DND-41 (cell line): Measurements from ENCODE around the gene RGL3.

Source experiments
- ATAC-seq: fragments of 200-7000 bp; cut with Tn5 transposase; 3 replicates; pipeline ENCODE4 v1.9.1; 2021; ENCODE audit warnings: low read depth; ENCODE audit not compliant: insufficient read depth
- DNase-seq: peaks from one replicate; pipeline ENCODE4 v3.0.0-alpha.2; 2020
- H2AFZ ChIP-seq: 2 replicates; pipeline ENCODE4 v1.6.0; 2012; ENCODE audit warnings: low read depth, low read length
- H3K27ac ChIP-seq: 2 replicates; pipeline ENCODE4 v1.5.1; 2012; ENCODE audit warnings: low read length, inconsistent platforms
- H3K27me3 ChIP-seq: fragments of 200-600 bp; sonication (generic); 2 replicates; pipeline ENCODE4 v1.6.0; 2012; ENCODE audit warnings: low read length, mild to moderate bottlenecking, inconsistent platforms; ENCODE audit not compliant: insufficient read depth, poor library complexity
- H3K36me3 ChIP-seq: 2 replicates; pipeline ENCODE4 v1.5.1; 2012; ENCODE audit warnings: low read length, inconsistent platforms; ENCODE audit not compliant: insufficient read depth
- H3K4me1 ChIP-seq: 2 replicates; pipeline ENCODE4 v1.5.1; 2012; ENCODE audit warnings: mild to moderate bottlenecking, low read length; ENCODE audit not compliant: insufficient read depth
- H3K4me2 ChIP-seq: 2 replicates; pipeline ENCODE4 v1.6.0; 2012; ENCODE audit warnings: mild to moderate bottlenecking, moderate library complexity, low read length, inconsistent platforms; ENCODE audit not compliant: insufficient read depth
- H3K4me3 ChIP-seq, 2 experiments: fragments of 200-600 bp in 1 of 2; shearing (Covaris generic) in 1 of 2; 2 replicates each; pipeline ENCODE4 v1.5.1; 2012 to 2016; ENCODE audit warnings: inconsistent platforms in 2 of 2, low read length in 2 of 2, mild to moderate bottlenecking in 2 of 2, low read depth in 1 of 2, moderate library complexity in 1 of 2
- H3K79me2 ChIP-seq: 2 replicates; pipeline ENCODE4 v1.6.0; 2012; ENCODE audit warnings: low read length, inconsistent platforms; ENCODE audit not compliant: insufficient read depth
- H3K9ac ChIP-seq: 2 replicates; pipeline ENCODE4 v1.6.0; 2012; ENCODE audit warnings: low read depth, mild to moderate bottlenecking, inconsistent platforms, low read length, moderate library complexity
- H3K9me3 ChIP-seq: 2 replicates; pipeline ENCODE4 v1.5.1; 2012; ENCODE audit warnings: low read length, moderate library complexity, mild to moderate bottlenecking, inconsistent platforms; ENCODE audit not compliant: insufficient read depth, severe bottlenecking
- H4K20me1 ChIP-seq: 2 replicates; pipeline ENCODE4 v1.6.0; 2012; ENCODE audit warnings: low read length; ENCODE audit not compliant: insufficient read depth
- EZH2 ChIP-seq: IDR thresholded peaks from 3 replicates; pipeline ENCODE4 v1.6.1; 2012; ENCODE audit warnings: borderline replicate concordance, low read depth, mild to moderate bottlenecking, moderate library complexity, low read length, inconsistent platforms; ENCODE audit not compliant: severe bottlenecking
- TF ChIP-seq, protein P1 (sequence below): IDR thresholded peaks from 2 replicates; pipeline ENCODE4 v1.5.1; 2012; ENCODE audit warnings: borderline replicate concordance, low read length, moderate library complexity, mild to moderate bottlenecking; ENCODE audit not compliant: poor library complexity, severe bottlenecking; ENCODE audit errors: extremely low read depth

RGL3 gene

DNA sequence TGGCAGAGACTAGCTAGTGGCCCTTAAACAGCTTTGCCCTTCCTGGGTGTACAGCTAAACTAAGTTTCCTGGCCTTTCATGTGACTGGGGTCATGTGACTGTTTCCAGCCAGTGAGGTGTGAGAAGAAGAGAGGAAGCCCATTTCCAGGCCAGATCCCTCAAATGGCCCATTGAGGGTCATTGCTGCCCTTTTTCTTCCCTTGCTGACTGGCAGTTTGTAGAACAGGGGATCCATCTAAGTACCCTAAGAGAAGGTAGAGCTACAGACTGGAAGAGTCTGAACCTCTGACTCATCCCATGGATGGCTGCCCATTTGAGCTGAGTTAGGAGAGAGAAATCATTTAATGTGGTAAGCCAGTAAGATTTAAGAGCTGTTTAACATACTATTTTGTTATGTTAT is 41.9 kb downstream of the RGL3 start:
- H3K36me3 ChIP-seq = peaks cover 19% of the 10 kb centered on the region
- H3K79me2 ChIP-seq = peaks cover 30% of the 10 kb centered on the region
- H2AFZ ChIP-seq = peak overlapping the region; percentile 36
- H3K27me3 ChIP-seq = no peaks in the 10 kb centered on the region
- peak overlapping the region; percentile 65 for H3K27ac ChIP-seq
- peak; percentile 39 for DNase-seq
- no peak for ATAC-seq
- H3K4me3 ChIP-seq = no peak overlapping the region
- 0 out of 2 replicates have a peak overlapping the region, but pooled peaks have one; percentile 18 for H3K9ac ChIP-seq
- peak overlapping the region; percentile 97 for H3K4me2 ChIP-seq
- H3K4me1 ChIP-seq = peaks cover 68% of the 10 kb centered on the region
- TF ChIP-seq, protein P1, sequence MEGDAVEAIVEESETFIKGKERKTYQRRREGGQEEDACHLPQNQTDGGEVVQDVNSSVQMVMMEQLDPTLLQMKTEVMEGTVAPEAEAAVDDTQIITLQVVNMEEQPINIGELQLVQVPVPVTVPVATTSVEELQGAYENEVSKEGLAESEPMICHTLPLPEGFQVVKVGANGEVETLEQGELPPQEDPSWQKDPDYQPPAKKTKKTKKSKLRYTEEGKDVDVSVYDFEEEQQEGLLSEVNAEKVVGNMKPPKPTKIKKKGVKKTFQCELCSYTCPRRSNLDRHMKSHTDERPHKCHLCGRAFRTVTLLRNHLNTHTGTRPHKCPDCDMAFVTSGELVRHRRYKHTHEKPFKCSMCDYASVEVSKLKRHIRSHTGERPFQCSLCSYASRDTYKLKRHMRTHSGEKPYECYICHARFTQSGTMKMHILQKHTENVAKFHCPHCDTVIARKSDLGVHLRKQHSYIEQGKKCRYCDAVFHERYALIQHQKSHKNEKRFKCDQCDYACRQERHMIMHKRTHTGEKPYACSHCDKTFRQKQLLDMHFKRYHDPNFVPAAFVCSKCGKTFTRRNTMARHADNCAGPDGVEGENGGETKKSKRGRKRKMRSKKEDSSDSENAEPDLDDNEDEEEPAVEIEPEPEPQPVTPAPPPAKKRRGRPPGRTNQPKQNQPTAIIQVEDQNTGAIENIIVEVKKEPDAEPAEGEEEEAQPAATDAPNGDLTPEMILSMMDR = no peak
- no peak for TF ChIP-seq EZH2
- H4K20me1 ChIP-seq = no peaks in the 10 kb centered on the region
- H3K9me3 ChIP-seq = no peaks in the 10 kb centered on the region

DNA sequence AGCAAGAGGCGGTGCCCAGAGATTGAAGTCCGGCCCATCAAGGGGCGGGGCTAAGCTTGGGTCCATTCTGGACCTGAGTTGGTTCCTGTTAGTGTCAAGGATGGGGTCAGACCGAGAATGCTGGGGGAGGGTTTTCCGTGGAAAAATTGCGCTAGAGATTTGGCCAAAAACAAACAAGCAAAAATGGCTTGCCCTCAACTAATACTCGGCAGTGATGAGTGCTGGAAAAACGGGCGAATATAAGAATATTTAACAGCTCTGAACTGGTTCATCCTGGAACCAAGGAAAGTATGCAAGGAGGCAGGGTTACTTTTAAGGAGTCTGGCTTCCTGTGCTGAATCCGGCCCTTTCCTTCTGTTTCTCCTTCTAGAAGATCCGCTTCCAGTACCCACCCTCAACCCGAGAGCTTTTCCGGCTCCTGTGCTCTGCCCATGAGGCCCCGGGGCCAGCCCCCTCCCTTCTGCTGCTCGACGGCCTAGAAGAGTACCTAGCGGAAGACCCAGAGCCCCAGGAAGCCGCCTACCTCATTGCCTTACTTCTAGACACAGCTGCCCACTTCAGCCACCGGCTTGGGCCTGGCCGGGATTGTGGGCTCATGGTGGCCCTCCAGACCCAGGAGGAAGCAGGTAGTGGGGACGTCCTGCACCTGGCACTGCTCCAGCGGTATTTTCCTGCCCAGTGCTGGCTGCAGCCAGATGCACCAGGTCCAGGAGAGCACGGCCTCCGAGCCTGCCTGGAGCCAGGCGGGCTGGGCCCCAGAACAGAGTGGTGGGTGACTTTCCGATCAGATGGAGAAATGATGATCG is 43.8 kb downstream of the RGL3 start:
- peaks cover 55% of the 10 kb centered on the region for H3K4me1 ChIP-seq
- no peaks in the 10 kb centered on the region for H3K27me3 ChIP-seq
- peak overlapping the region; percentile 94 for H3K27ac ChIP-seq
- H3K9ac ChIP-seq = peak overlapping the region; percentile 78
- peaks cover 26% of the 10 kb centered on the region for H3K79me2 ChIP-seq
- no peaks in the 10 kb centered on the region for H3K9me3 ChIP-seq
- DNase-seq (peak; percentile 91), ATAC-seq (peak; percentile 62)
- no peaks in the 10 kb centered on the region for H4K20me1 ChIP-seq
- H3K4me3 ChIP-seq = peak overlapping the region; percentile 25 to 73
- peak overlapping the region; percentile 97 for H3K4me2 ChIP-seq
- H2AFZ ChIP-seq = peak overlapping the region; percentile 64
- peaks cover 19% of the 10 kb centered on the region for H3K36me3 ChIP-seq
- TF ChIP-seq EZH2 = no peak

- Histone ChIP-seq H3K36me3 (peaks cover 19% of the 10 kb centered on the region), H3K79me2 (peaks cover 20% of the 10 kb centered on the region), H4K20me1 (no peaks in the 10 kb centered on the region), H3K4me1 (peaks cover 48% of the 10 kb centered on the region), H3K9me3 (no peaks in the 10 kb centered on the region), H3K4me3 (peak within 1 kb of the TSS; percentile 30 to 73), H2AFZ (peak within 1 kb of the TSS; percentile 80), H3K27ac (peak within 1 kb of the TSS; percentile 94), H3K27me3 (no peaks in the 10 kb centered on the region), H3K9ac (peak within 1 kb of the TSS; percentile 78), H3K4me2 (peak within 1 kb of the TSS; percentile 97)
- TF ChIP-seq, protein P1 = no peak
- no peak for TF ChIP-seq EZH2
- peak; percentile 99 for DNase-seq
- peak; percentile 90 for ATAC-seq
Observed at GRCh38 chr19:11374433-11375142, 44.5 kb downstream of the RGL3 start, which contains the start of gene SWSAP1. TSS of gene SWSAP1 (plus strand) at chr19:11374666. CDS start at chr19:11374681, 15 bp downstream.
